ENCODE data around the gene FTH1. TPM values are rescaled to one million over a fixed set of nuclear protein-coding genes. Genes with fewer than 3 reads are reported as not detected.

FTH1 gene
- total and polyA plus RNA-seq, 2 of the 13 experiments (the other 11 are each of a cell fraction or from before 2014, with no cell fraction given) = 607 to 760 TPM

DNA sequence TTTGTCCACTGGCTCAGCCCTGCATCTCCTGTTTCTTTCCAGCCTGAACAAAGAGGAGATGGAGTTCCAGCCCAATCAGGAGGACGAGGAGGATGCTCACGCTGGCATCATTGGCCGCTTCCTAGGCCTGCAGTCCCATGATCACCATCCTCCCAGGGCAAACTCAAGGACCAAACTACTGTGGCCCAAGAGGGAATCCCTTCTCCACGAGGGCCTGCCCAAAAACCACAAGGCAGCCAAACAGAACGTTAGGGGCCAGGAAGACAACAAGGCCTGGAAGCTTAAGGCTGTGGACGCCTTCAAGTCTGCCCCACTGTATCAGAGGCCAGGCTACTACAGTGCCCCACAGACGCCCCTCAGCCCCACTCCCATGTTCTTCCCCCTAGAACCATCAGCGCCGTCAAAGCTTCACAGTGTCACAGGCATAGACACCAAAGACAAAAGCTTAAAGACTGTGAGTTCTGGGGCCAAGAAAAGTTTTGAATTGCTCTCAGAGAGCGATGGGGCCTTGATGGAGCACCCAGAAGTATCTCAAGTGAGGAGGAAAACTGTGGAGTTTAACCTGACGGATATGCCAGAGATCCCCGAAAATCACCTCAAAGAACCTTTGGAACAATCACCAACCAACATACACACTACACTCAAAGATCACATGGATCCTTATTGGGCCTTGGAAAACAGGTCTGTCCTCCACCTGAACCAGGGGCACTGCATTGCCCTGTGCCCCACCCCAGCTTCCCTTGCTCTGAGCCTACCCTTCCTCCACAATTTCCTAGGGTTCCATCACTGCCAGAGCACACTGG is 5.0 kb downstream of the FTH1 start (continued):
- TF ChIP-seq, protein P1, sequence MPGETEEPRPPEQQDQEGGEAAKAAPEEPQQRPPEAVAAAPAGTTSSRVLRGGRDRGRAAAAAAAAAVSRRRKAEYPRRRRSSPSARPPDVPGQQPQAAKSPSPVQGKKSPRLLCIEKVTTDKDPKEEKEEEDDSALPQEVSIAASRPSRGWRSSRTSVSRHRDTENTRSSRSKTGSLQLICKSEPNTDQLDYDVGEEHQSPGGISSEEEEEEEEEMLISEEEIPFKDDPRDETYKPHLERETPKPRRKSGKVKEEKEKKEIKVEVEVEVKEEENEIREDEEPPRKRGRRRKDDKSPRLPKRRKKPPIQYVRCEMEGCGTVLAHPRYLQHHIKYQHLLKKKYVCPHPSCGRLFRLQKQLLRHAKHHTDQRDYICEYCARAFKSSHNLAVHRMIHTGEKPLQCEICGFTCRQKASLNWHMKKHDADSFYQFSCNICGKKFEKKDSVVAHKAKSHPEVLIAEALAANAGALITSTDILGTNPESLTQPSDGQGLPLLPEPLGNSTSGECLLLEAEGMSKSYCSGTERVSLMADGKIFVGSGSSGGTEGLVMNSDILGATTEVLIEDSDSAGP (CRISPR knock-in tag; IDR thresholded peaks at IDR 0.05; ENCODE audit: borderline replicate concordance) = no peak
- no peak for TF ChIP-seq NPAS2 (CRISPR knock-in tag; IDR thresholded peaks at IDR 0.05; ENCODE audit: borderline replicate concordance)
- TF ChIP-seq, protein P2, sequence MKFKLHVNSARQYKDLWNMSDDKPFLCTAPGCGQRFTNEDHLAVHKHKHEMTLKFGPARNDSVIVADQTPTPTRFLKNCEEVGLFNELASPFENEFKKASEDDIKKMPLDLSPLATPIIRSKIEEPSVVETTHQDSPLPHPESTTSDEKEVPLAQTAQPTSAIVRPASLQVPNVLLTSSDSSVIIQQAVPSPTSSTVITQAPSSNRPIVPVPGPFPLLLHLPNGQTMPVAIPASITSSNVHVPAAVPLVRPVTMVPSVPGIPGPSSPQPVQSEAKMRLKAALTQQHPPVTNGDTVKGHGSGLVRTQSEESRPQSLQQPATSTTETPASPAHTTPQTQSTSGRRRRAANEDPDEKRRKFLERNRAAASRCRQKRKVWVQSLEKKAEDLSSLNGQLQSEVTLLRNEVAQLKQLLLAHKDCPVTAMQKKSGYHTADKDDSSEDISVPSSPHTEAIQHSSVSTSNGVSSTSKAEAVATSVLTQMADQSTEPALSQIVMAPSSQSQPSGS (CRISPR knock-in tag; IDR thresholded peaks at IDR 0.05) = no peak
- TF ChIP-seq ISL2 (CRISPR knock-in tag; IDR thresholded peaks at IDR 0.05) = no peak
- no peak for TF ChIP-seq ZNF253 (CRISPR knock-in tag; IDR thresholded peaks at IDR 0.05; ENCODE audit: borderline replicate concordance)
- TF ChIP-seq, protein P3, sequence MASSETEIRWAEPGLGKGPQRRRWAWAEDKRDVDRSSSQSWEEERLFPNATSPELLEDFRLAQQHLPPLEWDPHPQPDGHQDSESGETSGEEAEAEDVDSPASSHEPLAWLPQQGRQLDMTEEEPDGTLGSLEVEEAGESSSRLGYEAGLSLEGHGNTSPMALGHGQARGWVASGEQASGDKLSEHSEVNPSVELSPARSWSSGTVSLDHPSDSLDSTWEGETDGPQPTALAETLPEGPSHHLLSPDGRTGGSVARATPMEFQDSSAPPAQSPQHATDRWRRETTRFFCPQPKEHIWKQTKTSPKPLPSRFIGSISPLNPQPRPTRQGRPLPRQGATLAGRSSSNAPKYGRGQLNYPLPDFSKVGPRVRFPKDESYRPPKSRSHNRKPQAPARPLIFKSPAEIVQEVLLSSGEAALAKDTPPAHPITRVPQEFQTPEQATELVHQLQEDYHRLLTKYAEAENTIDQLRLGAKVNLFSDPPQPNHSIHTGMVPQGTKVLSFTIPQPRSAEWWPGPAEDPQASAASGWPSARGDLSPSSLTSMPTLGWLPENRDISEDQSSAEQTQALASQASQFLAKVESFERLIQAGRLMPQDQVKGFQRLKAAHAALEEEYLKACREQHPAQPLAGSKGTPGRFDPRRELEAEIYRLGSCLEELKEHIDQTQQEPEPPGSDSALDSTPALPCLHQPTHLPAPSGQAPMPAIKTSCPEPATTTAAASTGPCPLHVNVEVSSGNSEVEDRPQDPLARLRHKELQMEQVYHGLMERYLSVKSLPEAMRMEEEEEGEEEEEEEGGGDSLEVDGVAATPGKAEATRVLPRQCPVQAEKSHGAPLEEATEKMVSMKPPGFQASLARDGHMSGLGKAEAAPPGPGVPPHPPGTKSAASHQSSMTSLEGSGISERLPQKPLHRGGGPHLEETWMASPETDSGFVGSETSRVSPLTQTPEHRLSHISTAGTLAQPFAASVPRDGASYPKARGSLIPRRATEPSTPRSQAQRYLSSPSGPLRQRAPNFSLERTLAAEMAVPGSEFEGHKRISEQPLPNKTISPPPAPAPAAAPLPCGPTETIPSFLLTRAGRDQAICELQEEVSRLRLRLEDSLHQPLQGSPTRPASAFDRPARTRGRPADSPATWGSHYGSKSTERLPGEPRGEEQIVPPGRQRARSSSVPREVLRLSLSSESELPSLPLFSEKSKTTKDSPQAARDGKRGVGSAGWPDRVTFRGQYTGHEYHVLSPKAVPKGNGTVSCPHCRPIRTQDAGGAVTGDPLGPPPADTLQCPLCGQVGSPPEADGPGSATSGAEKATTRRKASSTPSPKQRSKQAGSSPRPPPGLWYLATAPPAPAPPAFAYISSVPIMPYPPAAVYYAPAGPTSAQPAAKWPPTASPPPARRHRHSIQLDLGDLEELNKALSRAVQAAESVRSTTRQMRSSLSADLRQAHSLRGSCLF (CRISPR knock-in tag; IDR thresholded peaks at IDR 0.05; ENCODE audit: borderline replicate concordance) = no peak
- TF ChIP-seq, protein P4, sequence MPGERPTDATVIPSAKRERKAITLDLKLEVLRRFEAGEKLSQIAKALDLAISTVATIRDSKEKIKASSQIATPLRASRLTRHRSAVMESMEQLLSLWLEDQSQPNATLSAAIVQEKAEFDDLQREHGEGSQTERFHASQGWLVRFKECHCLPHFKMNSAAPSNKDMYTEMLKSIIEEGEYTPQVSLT (CRISPR knock-in tag; IDR thresholded peaks at IDR 0.05; ENCODE audit: borderline replicate concordance, low read depth) = no peak
- no peak for TF ChIP-seq RXRA (CRISPR knock-in tag; IDR thresholded peaks at IDR 0.05)
- peak; percentile 79 for TF ChIP-seq AGO1 (IDR thresholded peaks at IDR 0.05; ENCODE audit: low read depth, low read length, poor library complexity, severe bottlenecking)
- no peak for TF ChIP-seq ZNF136 (CRISPR knock-in tag; IDR thresholded peaks at IDR 0.05; ENCODE audit: low read depth)
- no peak for TF ChIP-seq MED13 (CRISPR knock-in tag; IDR thresholded peaks at IDR 0.05)

Data from HepG2 (cell line).